Measurements from ENCODE around the gene FGG. TPM values are rescaled to one million over a fixed set of nuclear protein-coding genes. Genes with fewer than 3 reads are reported as not detected.

Gene FGG
- total RNA-seq, 4 donors from 2014 or later, result not detected

GRCh38 chr4:154609532-154609931, 2.9 kb downstream of the FGG start:
- intact Hi-C loops (cut with DNase I), result no loop called here
- TF ChIP-seq POLR2AphosphoS5 (IDR thresholded peaks at IDR 0.05) (no peak), EP300 (IDR thresholded peaks at IDR 0.05) (no peak), POLR2A (IDR thresholded peaks at IDR 0.05; ENCODE audit: low read depth) (no peak)
- TF ChIP-seq, protein P1, sequence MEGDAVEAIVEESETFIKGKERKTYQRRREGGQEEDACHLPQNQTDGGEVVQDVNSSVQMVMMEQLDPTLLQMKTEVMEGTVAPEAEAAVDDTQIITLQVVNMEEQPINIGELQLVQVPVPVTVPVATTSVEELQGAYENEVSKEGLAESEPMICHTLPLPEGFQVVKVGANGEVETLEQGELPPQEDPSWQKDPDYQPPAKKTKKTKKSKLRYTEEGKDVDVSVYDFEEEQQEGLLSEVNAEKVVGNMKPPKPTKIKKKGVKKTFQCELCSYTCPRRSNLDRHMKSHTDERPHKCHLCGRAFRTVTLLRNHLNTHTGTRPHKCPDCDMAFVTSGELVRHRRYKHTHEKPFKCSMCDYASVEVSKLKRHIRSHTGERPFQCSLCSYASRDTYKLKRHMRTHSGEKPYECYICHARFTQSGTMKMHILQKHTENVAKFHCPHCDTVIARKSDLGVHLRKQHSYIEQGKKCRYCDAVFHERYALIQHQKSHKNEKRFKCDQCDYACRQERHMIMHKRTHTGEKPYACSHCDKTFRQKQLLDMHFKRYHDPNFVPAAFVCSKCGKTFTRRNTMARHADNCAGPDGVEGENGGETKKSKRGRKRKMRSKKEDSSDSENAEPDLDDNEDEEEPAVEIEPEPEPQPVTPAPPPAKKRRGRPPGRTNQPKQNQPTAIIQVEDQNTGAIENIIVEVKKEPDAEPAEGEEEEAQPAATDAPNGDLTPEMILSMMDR (IDR thresholded peaks at IDR 0.05), result no peak
- 65% methylated on average over 4 of the region's 4 CpGs for WGBS
- no peaks in the 10 kb centered on the region for H3K4me1 ChIP-seq
- H3K27me3 ChIP-seq, result peaks cover 0 to 8% (median 0%) of the 10 kb centered on the region in 4 donors
- H3K4me3 ChIP-seq, result no peak overlapping the region
- DNase-seq (ENCODE audit: extremely low spot score), result no peak
- H3K36me3 ChIP-seq, result no peaks in the 10 kb centered on the region
- H3K9me3 ChIP-seq, result no peaks in the 10 kb centered on the region
- no peak overlapping the region for H3K27ac ChIP-seq (replicated peaks in 1 of 4)

GRCh38 chr4:154608361-154609252, 3.8 kb downstream of the FGG start:
- Histone ChIP-seq H3K27ac (replicated peaks in 1 of 4) (no peak overlapping the region), H3K36me3 (no peaks in the 10 kb centered on the region), H3K27me3 (peaks cover 0 to 8% (median 0%) of the 10 kb centered on the region in 4 donors), H3K4me1 (no peaks in the 10 kb centered on the region), H3K9me3 (no peaks in the 10 kb centered on the region), H3K4me3 (no peak overlapping the region)
- TF ChIP-seq EP300 (IDR thresholded peaks at IDR 0.05) (no peak), POLR2AphosphoS5 (IDR thresholded peaks at IDR 0.05) (no peak), POLR2A (IDR thresholded peaks at IDR 0.05; ENCODE audit: low read depth) (no peak)
- TF ChIP-seq, protein P1 (IDR thresholded peaks at IDR 0.05), result no peak
- no peak for DNase-seq (ENCODE audit: extremely low spot score)
- WGBS, result 83% methylated on average over 3 of the region's 3 CpGs
- intact Hi-C loops (cut with DNase I), result no loop called here

- 86% methylated on average over 6 of the region's 6 CpGs for WGBS
- intact Hi-C loops (cut with DNase I), result no loop called here
- TF ChIP-seq POLR2A (IDR thresholded peaks at IDR 0.05; ENCODE audit: low read depth) (no peak), POLR2AphosphoS5 (IDR thresholded peaks at IDR 0.05) (no peak), EP300 (IDR thresholded peaks at IDR 0.05) (no peak)
- TF ChIP-seq, protein P1 (IDR thresholded peaks at IDR 0.05), result no peak
- no peaks in the 10 kb centered on the region for H3K9me3 ChIP-seq
- H3K27ac ChIP-seq (replicated peaks in 1 of 4), result no peak overlapping the region
- H3K4me3 ChIP-seq, result no peak overlapping the region
- DNase-seq (ENCODE audit: extremely low spot score), result no peak
- H3K36me3 ChIP-seq, result no peaks in the 10 kb centered on the region
- no peaks in the 10 kb centered on the region for H3K4me1 ChIP-seq
- peaks cover 0 to 8% (median 0%) of the 10 kb centered on the region in 4 donors for H3K27me3 ChIP-seq
Measured at GRCh38 chr4:154606728-154607723, 5.4 kb downstream of the FGG start.

- H3K4me1 ChIP-seq, result no peaks in the 10 kb centered on the region
- TF ChIP-seq EP300 (IDR thresholded peaks at IDR 0.05) (no peak), POLR2A (IDR thresholded peaks at IDR 0.05; ENCODE audit: low read depth) (no peak), POLR2AphosphoS5 (IDR thresholded peaks at IDR 0.05) (no peak)
- TF ChIP-seq, protein P1 (IDR thresholded peaks at IDR 0.05), result no peak
- H3K27ac ChIP-seq (replicated peaks in 1 of 4), result no peak overlapping the region
- intact Hi-C loops (cut with DNase I), result no loop called here
- H3K4me3 ChIP-seq, result no peak overlapping the region
- no peaks in the 10 kb centered on the region for H3K9me3 ChIP-seq
- H3K27me3 ChIP-seq, result peaks cover 0 to 8% (median 0%) of the 10 kb centered on the region in 4 donors
- no peaks in the 10 kb centered on the region for H3K36me3 ChIP-seq
- 89% methylated on average over 4 of the region's 4 CpGs for whole genome bisulfite sequencing
- DNase-seq (ENCODE audit: extremely low spot score), result no peak
Measured at GRCh38 chr4:154604696-154605200, 7.7 kb downstream of the FGG start.
